K562 treated with DMSO at 1 percent for 24 hours (cell line): ENCODE data around the gene MPG. TPM values are rescaled to one million over a fixed set of nuclear protein-coding genes. Genes with fewer than 3 reads are reported as not detected.

Experiments
- total RNA-seq: library from RNA; unstranded; fragments of 300-600 nt; gene quantifications from 2 replicates; pipeline ENCODE4 v1.2.3, GENCODE V29; 2022; ENCODE audit warnings: low read depth; ENCODE audit not compliant: insufficient read depth

MPG gene
- 137 and 140 TPM in 2 replicates for total RNA-seq

GRCh38 chr16:77807-78443 lies at the start of gene MPG:
Gene MPG (plus strand): TSS chr16:78225. CDS start chr16:78310, 85 bp downstream.

GRCh38 chr16:53346-54236 lies 24.4 kb upstream of the MPG start, which contains the start of the genes POLR3K and SNRNP25:
Gene POLR3K (minus strand): TSS chr16:53608. CDS start chr16:53586, 22 bp downstream.
Gene SNRNP25 (plus strand): TSS chr16:53828. CDS start chr16:54017, 189 bp downstream.

DNA sequence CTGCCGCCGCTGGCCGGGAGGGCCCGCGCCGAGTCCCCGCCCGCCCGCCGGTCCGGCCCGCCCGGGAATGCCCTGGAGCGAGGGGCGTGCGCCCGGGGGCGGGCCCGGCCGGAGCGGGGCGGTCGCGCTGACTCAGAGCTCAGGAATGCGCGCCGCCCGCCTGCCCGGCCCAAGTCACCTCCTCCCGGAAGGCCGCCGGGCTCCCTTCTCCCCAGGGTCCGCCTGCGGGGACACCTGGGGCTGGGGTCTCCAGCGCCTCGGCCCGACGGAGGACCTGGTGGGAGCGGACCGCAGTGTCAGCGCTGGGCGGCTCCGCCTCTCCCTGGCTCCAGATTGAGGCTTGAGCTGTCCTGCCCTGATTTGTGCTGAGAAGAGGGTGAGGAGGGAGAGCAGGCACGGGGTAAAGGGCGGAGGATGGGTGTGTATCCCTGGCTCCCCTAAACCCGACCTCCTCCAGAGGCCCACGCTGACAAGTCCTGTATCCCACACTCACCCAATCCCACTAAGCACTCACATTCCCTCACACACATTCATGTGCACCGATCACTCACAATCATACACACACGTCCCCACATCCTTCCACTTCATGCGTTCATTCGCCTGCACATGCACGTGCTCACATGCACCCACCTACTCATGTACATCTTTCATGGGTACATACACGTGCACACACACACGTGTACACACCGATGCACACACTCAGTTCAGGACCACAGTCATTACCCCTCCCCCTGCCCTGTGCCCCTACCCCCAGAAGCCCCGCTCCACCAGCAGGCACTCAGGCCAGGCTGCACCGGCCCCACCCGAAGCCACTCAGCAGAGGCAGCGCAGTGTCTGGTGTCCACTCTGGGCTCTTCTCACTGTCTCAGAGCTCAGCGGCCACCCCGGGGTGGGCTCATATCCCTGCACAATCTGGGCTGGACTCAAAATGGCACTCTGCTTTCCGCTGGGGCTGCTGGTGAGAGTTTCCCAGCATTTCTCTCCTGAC lies 5.2 kb upstream of the MPG start, which contains the start of gene RHBDF1:
Gene RHBDF1, minus strand, starts transcription at position 71 of the 988 bp plus-strand sequence. CDS start 7,616 bp downstream, outside the sequence.

Other genes with a start within 250 kb of the MPG start
- gene POLR3K, start 24.6 kb upstream of the MPG start, total RNA-seq = 35.0 and 37.9 TPM in 2 replicates
- gene SNRNP25, start 24.4 kb upstream of the MPG start, total RNA-seq = 77.2 and 84.6 TPM in 2 replicates
- 7.8 and 10.0 TPM in 2 replicates for gene RHBDF1, start 5.6 kb upstream of the MPG start, total RNA-seq
- 57.2 and 57.4 TPM in 2 replicates for gene NPRL3, start 60.4 kb downstream of the MPG start, total RNA-seq
- gene HBZ, start 74.4 kb downstream of the MPG start, total RNA-seq = 91.3 and 104 TPM in 2 replicates
- gene HBM, start 87.8 kb downstream of the MPG start, total RNA-seq = not detected in 2 replicates
- 164 and 196 TPM in 2 replicates for gene HBA2, start 94.7 kb downstream of the MPG start, total RNA-seq
- 610 and 805 TPM in 2 replicates for gene HBA1, start 98.5 kb downstream of the MPG start, total RNA-seq
- 62.5 and 62.7 TPM in 2 replicates for gene HBQ1, start 102.2 kb downstream of the MPG start, total RNA-seq
- 32.0 and 39.7 TPM in 2 replicates for gene LUC7L, start 151.2 kb downstream of the MPG start, total RNA-seq
- gene FAM234A, start 156.6 kb downstream of the MPG start, total RNA-seq = 121 and 124 TPM in 2 replicates
- gene RGS11, start 197.7 kb downstream of the MPG start, total RNA-seq = not detected in 2 replicates
- gene ARHGDIG, start 202.4 kb downstream of the MPG start, total RNA-seq = not detected in 2 replicates
- gene PDIA2, start 204.9 kb downstream of the MPG start, total RNA-seq = not detected in 2 replicates